ENCODE data around the gene PRPS1. TPM values are rescaled to one million over a fixed set of nuclear protein-coding genes. Genes with fewer than 3 reads are reported as not detected.

PRPS1 gene
- total RNA-seq (ENCODE audit: low replicate concordance): 20.2 and 35.3 TPM in 2 replicates

GRCh38 chrX:107627838-107628661 is at the start of gene PRPS1:
Gene PRPS1 (plus strand): TSS chrX:107628510. CDS start chrX:107628629, 119 bp downstream.

Other genes starting within 250 kb of the PRPS1 start
- gene FRMPD3, start 178.9 kb upstream of the PRPS1 start, total RNA-seq (ENCODE audit: low replicate concordance): under 0.01 TPM in 1 of 2 replicates, not detected in the other
- 18.0 and 27.0 TPM in 2 replicates for gene TSC22D3, start 147.3 kb downstream of the PRPS1 start, total RNA-seq (ENCODE audit: low replicate concordance)
- gene NCBP2L, start 149.2 kb downstream of the PRPS1 start, total RNA-seq (ENCODE audit: low replicate concordance): not detected in 2 replicates
- 6.4 and 11.9 TPM in 2 replicates for gene MID2, start 197.4 kb downstream of the PRPS1 start, total RNA-seq (ENCODE audit: low replicate concordance)